ENCODE measurements around the gene ELK4. TPM values are rescaled to one million over a fixed set of nuclear protein-coding genes. Genes with fewer than 3 reads are reported as not detected.

Gene ELK4
- total RNA-seq, 6 experiments from 2014 or later: 15.1 to 39.2 (median 26.9) TPM

GRCh38 chr1:205567716-205568115 lies 64.1 kb downstream of the ELK4 start:
- no peak overlapping the region for H3K4me3 ChIP-seq
- TF ChIP-seq POLR2A (IDR thresholded peaks at IDR 0.05) (no peak), CTCF (IDR thresholded peaks at IDR 0.05) (no peak)
- H3K36me3 ChIP-seq: no peaks in the 10 kb centered on the region
- H3K9me3 ChIP-seq: no peaks in the 10 kb centered on the region
- intact Hi-C loops (cut with DNase I): no loop called here
- no peak overlapping the region for H3K27ac ChIP-seq
- peaks cover 0 to 9% of the 10 kb centered on the region in 2 donors for H3K27me3 ChIP-seq
- no peaks in the 10 kb centered on the region for H3K4me1 ChIP-seq
- WGBS (ENCODE audit: insufficient coverage, low coverage, low lambda C conversion rate, missing lambda C conversion rate): 66% methylated on average over 4 of the region's 6 CpGs
- ATAC-seq (no peak), DNase-seq (peak in 1 of 3 donors; percentile 31)

GRCh38 chr1:205565799-205566198 lies 66.0 kb downstream of the ELK4 start:
- Histone ChIP-seq H3K36me3 (no peaks in the 10 kb centered on the region), H3K9me3 (no peaks in the 10 kb centered on the region), H3K27me3 (peaks cover 0 to 9% of the 10 kb centered on the region in 2 donors), H3K27ac (no peak overlapping the region), H3K4me3 (no peak overlapping the region), H3K4me1 (no peaks in the 10 kb centered on the region)
- DNase-seq (no peak), ATAC-seq (no peak)
- TF ChIP-seq CTCF (IDR thresholded peaks at IDR 0.05) (no peak), POLR2A (IDR thresholded peaks at IDR 0.05) (no peak)
- WGBS (ENCODE audit: insufficient coverage, low coverage, low lambda C conversion rate, missing lambda C conversion rate): 47% methylated on average over 3 of the region's 3 CpGs
- intact Hi-C loops (cut with DNase I): no loop called here

GRCh38 chr1:205563927-205564441 lies 67.8 kb downstream of the ELK4 start:
- no peak for TF ChIP-seq POLR2A (IDR thresholded peaks at IDR 0.05)
- no peak for TF ChIP-seq CTCF (IDR thresholded peaks at IDR 0.05)
- Histone ChIP-seq H3K4me1 (no peaks in the 10 kb centered on the region), H3K27ac (no peak overlapping the region), H3K9me3 (no peaks in the 10 kb centered on the region), H3K36me3 (no peaks in the 10 kb centered on the region), H3K27me3 (peaks cover 0 to 9% of the 10 kb centered on the region in 2 donors), H3K4me3 (no peak overlapping the region)
- intact Hi-C loops (cut with DNase I): no loop called here
- DNase-seq: peak in 1 of 3 donors; percentile 16
- no peak for ATAC-seq
- WGBS (ENCODE audit: insufficient coverage, low coverage, low lambda C conversion rate, missing lambda C conversion rate): 33% methylated on average over 2 of the region's 5 CpGs

- TF ChIP-seq CTCF (IDR thresholded peaks at IDR 0.05) (no peak), POLR2A (IDR thresholded peaks at IDR 0.05) (no peak)
- Histone ChIP-seq H3K27me3 (no peaks in the 10 kb centered on the region), H3K4me3 (no peak overlapping the region), H3K36me3 (no peaks in the 10 kb centered on the region), H3K27ac (no peak overlapping the region), H3K4me1 (no peaks in the 10 kb centered on the region), H3K9me3 (no peaks in the 10 kb centered on the region)
- WGBS (ENCODE audit: insufficient coverage, low coverage, low lambda C conversion rate, missing lambda C conversion rate): 59% methylated on average over 1 of the region's 1 CpG
- no peak for DNase-seq
- ATAC-seq: no peak
- intact Hi-C loops (cut with DNase I): no loop called here
Observed at GRCh38 chr1:205561501-205562203, 70.2 kb downstream of the ELK4 start.

Small RNA genes lying within 50 kb of the gene (small RNA-seq; reads per million reads assigned to genes)
- gene RNU2-19P (0 reads per million in 2 experiments), gene RNU6-418P (0 reads per million in 2 experiments)

Other genes starting within 250 kb of the ELK4 start
- not detected for gene LEMD1, start 210.0 kb downstream of the ELK4 start, total RNA-seq
- gene BLACAT1, start 176.0 kb downstream of the ELK4 start, total RNA-seq: under 1 TPM in 1 of 6 experiments, not detected in 5; 0.06 TPM
- gene CDK18, start 127.3 kb downstream of the ELK4 start, total RNA-seq: 10 to 100 TPM in 3 of 6 experiments, 1 to 10 TPM in 3; 6.3 to 22.3 (median 9.7) TPM
- 10 to 100 TPM in 2 of 6 experiments, 1 to 10 TPM in 4; 6.9 to 27.0 (median 7.9) TPM for gene SLC45A3, start 48.5 kb upstream of the ELK4 start, total RNA-seq
- gene NUCKS1, start 118.2 kb upstream of the ELK4 start, total RNA-seq: 10 to 100 TPM; 32.8 to 91.1 (median 68.6) TPM
- 10 to 100 TPM; 16.4 to 26.8 (median 21.2) TPM for gene RAB29, start 143.5 kb upstream of the ELK4 start, total RNA-seq
- 1 to 10 TPM; 3.4 to 6.4 (median 4.6) TPM for gene SLC41A1, start 181.2 kb upstream of the ELK4 start, total RNA-seq
- gene PM20D1, start 218.1 kb upstream of the ELK4 start, total RNA-seq: under 1 TPM in 4 of 6 experiments, not detected in 2; 0.12 to 0.42 (median 0.15) TPM